ENCODE data around the gene ADO. TPM values are rescaled to one million over a fixed set of nuclear protein-coding genes. Genes with fewer than 3 reads are reported as not detected.

The ADO gene
- total RNA-seq, 5 donors from 2014 or later (not counting 1 experiment from before 2014, with no cell fraction given): 10.5 to 17.5 (median 15.6) TPM

- 83% methylated on average over 1 of the region's 3 CpGs for WGBS (ENCODE audit: insufficient coverage)
- no peak for ATAC-seq (replicated peaks in 1 of 4)
- Histone ChIP-seq H3K27ac (ENCODE audit: low read length) (no peak overlapping the region), H3K27me3 (replicated peaks in 1 of 2; ENCODE audit: control insufficient read depth in 2 of 2, extremely low read depth in 1 of 2, insufficient read depth in 2 of 2, low read length in 1 of 2) (no peaks in the 10 kb centered on the region), H3K36me3 (ENCODE audit: control insufficient read depth in 2 of 2, extremely low read depth in 1 of 2, insufficient read depth in 1 of 2, low read length in 1 of 2) (no peaks in the 10 kb centered on the region), H3K4me1 (ENCODE audit: control insufficient read depth in 1 of 2, extremely low read depth in 1 of 2, insufficient read depth in 2 of 2, low read length in 2 of 2) (no peaks in the 10 kb centered on the region), H3K9me3 (no peaks in the 10 kb centered on the region), H3K4me3 (ENCODE audit: control insufficient read depth in 1 of 2, extremely low read depth in 1 of 2, low read length in 1 of 2) (no peak overlapping the region)
- POLR2A ChIA-PET: no interaction called here
- no peaks in the 10 kb centered on the region for H3K9me3 Mint-ChIP-seq
- DNase-seq: no peak
- H3K27ac Mint-ChIP-seq: no peak overlapping the region
- H3K36me3 Mint-ChIP-seq: no peaks in the 10 kb centered on the region
- no peak overlapping the region for H3K4me3 Mint-ChIP-seq
- H3K4me1 Mint-ChIP-seq: no peaks in the 10 kb centered on the region
- CTCF ChIA-PET: interaction anchor here in 1 of 2 donors (0.7 to 0.8 kb wide), 3 partner anchors 9 to 205 kb away, joined by 3 to 4 read pairs (median 3); partner anchors contain the start of gene EGR2
- H3K27me3 Mint-ChIP-seq: peaks cover 25 to 36% of the 10 kb centered on the region in 2 donors
These were observed 7.6 kb upstream of the ADO start for GRCh38 chr10:62796896-62797295.

DNA sequence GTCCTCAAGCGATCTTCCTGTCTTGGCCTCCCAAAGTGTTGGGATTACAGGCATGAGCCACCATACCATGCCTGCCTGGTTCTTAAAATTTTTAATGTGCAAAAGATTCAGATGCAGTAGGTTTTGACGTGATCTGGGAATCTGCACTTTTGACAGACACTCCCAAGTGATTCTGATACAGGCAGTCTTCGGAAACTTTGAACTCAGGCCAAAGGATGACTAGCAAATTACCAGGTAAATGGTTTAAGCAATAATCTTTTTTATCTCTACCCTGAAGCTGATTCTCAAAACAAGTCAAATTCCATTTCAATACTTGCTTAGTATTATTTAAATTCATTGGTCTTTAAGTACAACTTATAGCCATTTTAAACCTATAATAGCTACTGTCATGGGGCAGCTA is 2.6 kb upstream of the ADO start:
- peaks cover 17 to 22% (median 20%) of the 10 kb centered on the region in 3 donors for H3K4me1 Mint-ChIP-seq
- DNase-seq: no peak
- POLR2A ChIA-PET: interaction anchor here (0.6 to 1.1 kb wide), 2 partner anchors 14 to 186 kb away, joined by 3 to 4 read pairs; partner anchors contain the start of gene EGR2 (in 1 of the 2)
- Histone ChIP-seq H3K4me1 (ENCODE audit: control insufficient read depth in 1 of 2, extremely low read depth in 1 of 2, insufficient read depth in 2 of 2, low read length in 2 of 2) (peaks cover 12 to 13% of the 10 kb centered on the region in 2 experiments), H3K27me3 (replicated peaks in 1 of 2; ENCODE audit: control insufficient read depth in 2 of 2, extremely low read depth in 1 of 2, insufficient read depth in 2 of 2, low read length in 1 of 2) (no peaks in the 10 kb centered on the region), H3K36me3 (ENCODE audit: control insufficient read depth in 2 of 2, extremely low read depth in 1 of 2, insufficient read depth in 1 of 2, low read length in 1 of 2) (no peaks in the 10 kb centered on the region), H3K4me3 (ENCODE audit: control insufficient read depth in 1 of 2, extremely low read depth in 1 of 2, low read length in 1 of 2) (no peak overlapping the region), H3K27ac (ENCODE audit: low read length) (no peak overlapping the region), H3K9me3 (no peaks in the 10 kb centered on the region)
- peaks cover 4% of the 10 kb centered on the region for H3K36me3 Mint-ChIP-seq
- peaks cover 14 to 21% of the 10 kb centered on the region in 2 donors for H3K27me3 Mint-ChIP-seq
- no peak for ATAC-seq (replicated peaks in 1 of 4)
- H3K27ac Mint-ChIP-seq: no peak overlapping the region
- H3K4me3 Mint-ChIP-seq: no peak overlapping the region
- no peaks in the 10 kb centered on the region for H3K9me3 Mint-ChIP-seq
- WGBS (ENCODE audit: insufficient coverage): 92% methylated on average over 2 of the region's 3 CpGs
- CTCF ChIA-PET: interaction anchor here in 1 of 2 donors (4.0 kb wide), 1 partner anchor 16 kb away, joined by 34 read pairs; the partner anchor contains the start of gene EGR2

DNA sequence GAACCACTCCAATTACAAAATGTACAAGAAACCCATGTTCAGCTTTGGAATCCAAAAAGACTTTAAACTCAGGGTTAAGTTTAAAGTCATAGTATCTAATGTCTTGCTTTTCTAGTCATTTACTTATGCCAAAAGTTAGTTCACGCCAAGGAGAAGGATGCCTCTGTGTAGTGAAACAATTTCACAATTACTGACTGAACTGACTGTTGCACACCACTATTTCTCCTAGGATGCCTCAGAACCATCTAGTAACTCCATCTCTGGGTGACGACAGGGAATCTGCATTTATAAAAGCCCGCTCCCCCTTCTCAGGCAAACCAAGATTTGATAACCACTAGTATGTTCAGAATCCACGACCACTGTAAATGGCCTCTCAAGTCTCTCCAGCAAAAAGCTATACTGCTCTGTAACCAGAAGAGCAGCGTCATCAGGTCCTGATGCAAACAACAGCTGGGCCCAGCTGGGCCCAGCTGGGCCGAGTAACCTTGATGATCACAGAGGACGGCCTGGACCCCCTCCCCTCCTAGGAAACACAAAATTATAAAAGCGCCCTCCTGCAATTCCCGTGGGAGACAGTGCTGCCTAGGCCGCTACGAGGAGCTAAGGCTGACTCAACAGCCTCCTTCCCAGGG is 680 bp upstream of the ADO start:
- Histone ChIP-seq H3K36me3 (ENCODE audit: control insufficient read depth in 2 of 2, extremely low read depth in 1 of 2, insufficient read depth in 1 of 2, low read length in 1 of 2) (peaks cover 0 to 2% of the 10 kb centered on the region in 2 donors), H3K4me1 (ENCODE audit: control insufficient read depth in 1 of 2, extremely low read depth in 1 of 2, insufficient read depth in 2 of 2, low read length in 2 of 2) (peaks cover 13 to 20% of the 10 kb centered on the region in 2 experiments), H3K27ac (ENCODE audit: low read length) (peak overlapping the region; percentile 92), H3K27me3 (replicated peaks in 1 of 2; ENCODE audit: control insufficient read depth in 2 of 2, extremely low read depth in 1 of 2, insufficient read depth in 2 of 2, low read length in 1 of 2) (no peaks in the 10 kb centered on the region), H3K9me3 (no peaks in the 10 kb centered on the region), H3K4me3 (ENCODE audit: control insufficient read depth in 1 of 2, extremely low read depth in 1 of 2, low read length in 1 of 2) (peak overlapping the region; percentile 66 to 98)
- ChIA-PET CTCF (interaction anchor here (0.8 to 4.0 kb wide), 6 partner anchors 9 to 328 kb away, joined by 3 to 34 read pairs (median 3); partner anchors contain the start of gene EGR2 (in 1 of the 2)), POLR2A (interaction anchor here (0.6 to 1.6 kb wide), 6 partner anchors 8 to 167 kb away, joined by 3 to 5 read pairs (median 4); partner anchors contain the start of gene EGR2 (in 1 of the 2))
- ATAC-seq (replicated peaks in 1 of 4): no peak
- H3K4me1 Mint-ChIP-seq: peaks cover 37 to 42% (median 39%) of the 10 kb centered on the region in 3 donors
- H3K9me3 Mint-ChIP-seq: no peaks in the 10 kb centered on the region
- H3K36me3 Mint-ChIP-seq: peaks cover 8% of the 10 kb centered on the region
- H3K27me3 Mint-ChIP-seq: peaks cover 3 to 4% of the 10 kb centered on the region in 2 donors
- 63% methylated on average over 7 of the region's 11 CpGs for whole genome bisulfite sequencing (ENCODE audit: insufficient coverage)
- DNase-seq: no peak
- H3K27ac Mint-ChIP-seq: peak overlapping the region; percentile 95 to 99
- peak overlapping the region; percentile 91 to 98 (median 95) for H3K4me3 Mint-ChIP-seq

GRCh38 chr10:62805231-62806099 is 945 bp downstream of the ADO start:
- ATAC-seq (replicated peaks in 1 of 4) (peak in 2 of 4 experiments; percentile 6 to 8), DNase-seq (peak in 4 of 35 experiments; percentile 8 to 17 (median 14))
- peaks cover 13 to 20% of the 10 kb centered on the region in 2 experiments for H3K4me1 ChIP-seq (ENCODE audit: control insufficient read depth in 1 of 2, extremely low read depth in 1 of 2, insufficient read depth in 2 of 2, low read length in 2 of 2)
- CTCF ChIA-PET: interaction anchor here in 1 of 2 donors (0.7 to 4.0 kb wide), 4 partner anchors 9 to 13 kb away, joined by 3 to 34 read pairs (median 12); partner anchors contain the start of gene EGR2
- no peaks in the 10 kb centered on the region for H3K27me3 Mint-ChIP-seq
- no peaks in the 10 kb centered on the region for H3K9me3 ChIP-seq
- no peaks in the 10 kb centered on the region for H3K27me3 ChIP-seq (replicated peaks in 1 of 2; ENCODE audit: control insufficient read depth in 2 of 2, extremely low read depth in 1 of 2, insufficient read depth in 2 of 2, low read length in 1 of 2)
- H3K27ac Mint-ChIP-seq: peak overlapping the region; percentile 78 to 85
- H3K27ac ChIP-seq (ENCODE audit: low read length): peak overlapping the region; percentile 56
- WGBS (ENCODE audit: insufficient coverage): 1% methylated on average over 66 of the region's 77 CpGs
- peaks cover 38 to 50% (median 40%) of the 10 kb centered on the region in 3 donors for H3K4me1 Mint-ChIP-seq
- H3K4me3 Mint-ChIP-seq: peak overlapping the region; percentile 86 to 95 (median 91)
- H3K36me3 ChIP-seq (ENCODE audit: control insufficient read depth in 2 of 2, extremely low read depth in 1 of 2, insufficient read depth in 1 of 2, low read length in 1 of 2): peaks cover 0 to 6% of the 10 kb centered on the region in 2 donors
- H3K4me3 ChIP-seq (ENCODE audit: control insufficient read depth in 1 of 2, extremely low read depth in 1 of 2, low read length in 1 of 2): peak overlapping the region; percentile 66 to 98
- no peaks in the 10 kb centered on the region for H3K9me3 Mint-ChIP-seq
- POLR2A ChIA-PET: interaction anchor here in 1 of 2 donors (1.9 kb wide), 1 partner anchor 11 kb away, joined by 5 read pairs; the partner anchor contains the start of gene EGR2
- peaks cover 8% of the 10 kb centered on the region for H3K36me3 Mint-ChIP-seq

DNA sequence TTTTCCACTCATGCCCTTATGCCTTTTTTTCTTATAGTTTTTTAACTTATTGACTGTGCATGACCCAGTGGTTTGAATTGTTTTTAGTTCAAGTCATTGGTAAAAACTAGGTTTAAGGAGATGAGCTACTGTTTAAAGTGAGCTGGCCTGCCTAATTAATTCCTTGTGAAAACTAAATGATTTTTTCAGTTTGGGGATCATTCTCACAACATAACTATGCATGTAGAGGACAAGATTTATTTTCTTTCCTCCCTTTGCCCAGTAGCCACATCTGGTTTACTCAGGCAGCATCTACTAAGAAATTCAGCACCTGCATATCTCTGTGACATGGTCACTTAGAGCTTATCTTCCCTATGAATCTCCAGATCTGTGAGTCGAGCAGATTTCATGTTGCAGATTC is 1.7 kb downstream of the ADO start:
- H3K27ac Mint-ChIP-seq: peak overlapping the region in 1 of 2 donors; percentile 50
- ATAC-seq (replicated peaks in 1 of 4) (no peak), DNase-seq (no peak)
- Histone ChIP-seq H3K27me3 (replicated peaks in 1 of 2; ENCODE audit: control insufficient read depth in 2 of 2, extremely low read depth in 1 of 2, insufficient read depth in 2 of 2, low read length in 1 of 2) (no peaks in the 10 kb centered on the region), H3K4me1 (ENCODE audit: control insufficient read depth in 1 of 2, extremely low read depth in 1 of 2, insufficient read depth in 2 of 2, low read length in 2 of 2) (peaks cover 13 to 20% of the 10 kb centered on the region in 2 experiments), H3K36me3 (ENCODE audit: control insufficient read depth in 2 of 2, extremely low read depth in 1 of 2, insufficient read depth in 1 of 2, low read length in 1 of 2) (peaks cover under 1 to 6% of the 10 kb centered on the region in 2 donors), H3K4me3 (ENCODE audit: control insufficient read depth in 1 of 2, extremely low read depth in 1 of 2, low read length in 1 of 2) (no peak overlapping the region), H3K9me3 (no peaks in the 10 kb centered on the region), H3K27ac (ENCODE audit: low read length) (no peak overlapping the region)
- H3K36me3 Mint-ChIP-seq: peaks cover 8% of the 10 kb centered on the region
- H3K4me1 Mint-ChIP-seq: peaks cover 41 to 58% (median 46%) of the 10 kb centered on the region in 3 donors
- no CpG with 5 or more reads among the region's 1 CpG for WGBS (ENCODE audit: insufficient coverage)
- H3K9me3 Mint-ChIP-seq: no peaks in the 10 kb centered on the region
- H3K27me3 Mint-ChIP-seq: no peaks in the 10 kb centered on the region
- ChIA-PET CTCF (interaction anchor here (0.6 to 1.9 kb wide), 9 partner anchors 9 to 959 kb away, joined by 3 to 19 read pairs (median 4); partner anchors contain the start of gene EGR2 (in 2 of the 2)), POLR2A (interaction anchor here (0.7 to 1.9 kb wide), 3 partner anchors 10 to 74 kb away, joined by 4 to 8 read pairs (median 5); partner anchors contain the start of gene EGR2 (in 1 of the 2))
- peak overlapping the region; percentile 86 to 95 (median 91) for H3K4me3 Mint-ChIP-seq
